HepG2 (cell line): ENCODE measurements around the gene MAT2A. TPM values are rescaled to one million over a fixed set of nuclear protein-coding genes. Genes with fewer than 3 reads are reported as not detected.

ENCODE experiments used
- AHR ChIP-seq: IDR thresholded peaks from 2 replicates; pipeline ENCODE4 v1.6.1; 2018; ENCODE audit warnings: missing genetic modification reagents, missing compliant biosample characterization
- ARNTL ChIP-seq: sonication (generic); formaldehyde crosslinking; IDR thresholded peaks from 2 replicates; pipeline ENCODE4 v1.4.0; 2020; ENCODE audit warnings: mild to moderate bottlenecking, missing genetic modification reagents
- ELF4 ChIP-seq: sonication (generic); formaldehyde crosslinking; IDR thresholded peaks from 2 replicates; pipeline ENCODE4 v1.5.0; 2020; ENCODE audit warnings: missing genetic modification reagents, mild to moderate bottlenecking, moderate library complexity, borderline replicate concordance
- FOXA1 ChIP-seq, 2 experiments: fragments of 450-650 bp in 1 of 2; sonication (generic) in 1 of 2; formaldehyde crosslinking in 1 of 2; IDR thresholded peaks; 2 replicates each; pipeline versions ENCODE4 v1.4.0 to v1.6.1; 2016 to 2020; ENCODE audit warnings: missing genetic modification reagents in 1 of 2
- HMGXB4 ChIP-seq, 2 experiments: sonication (generic) in 1 of 2; formaldehyde crosslinking in 1 of 2; IDR thresholded peaks; 2 replicates each; pipeline versions ENCODE4 v1.4.0 to v1.6.1; 2018 to 2020; ENCODE audit warnings: missing genetic modification reagents in 2 of 2, borderline replicate concordance in 1 of 2, low read depth in 1 of 2, mild to moderate bottlenecking in 1 of 2, missing biosample characterization in 1 of 2
- HNRNPUL1 ChIP-seq: fragments of 200-400 bp; formaldehyde crosslinking; IDR thresholded peaks from 2 replicates; pipeline ENCODE4 v1.6.1; 2017; ENCODE audit warnings: low read depth, mild to moderate bottlenecking, low read length, moderate library complexity
- IRF2 ChIP-seq: IDR thresholded peaks from 2 replicates; pipeline ENCODE4 v1.6.1; 2018; ENCODE audit warnings: missing genetic modification reagents, missing compliant biosample characterization
- ISX ChIP-seq: sonication (generic); formaldehyde crosslinking; conservative IDR thresholded peaks from 2 replicates; pipeline ENCODE4 v1.5.0; 2020; ENCODE audit warnings: missing genetic modification reagents
- MED13 ChIP-seq: sonication (generic); formaldehyde crosslinking; IDR thresholded peaks from 2 replicates; pipeline ENCODE4 v1.5.0; 2020; ENCODE audit warnings: missing genetic modification reagents
- NAIF1 ChIP-seq: sonication (generic); formaldehyde crosslinking; IDR thresholded peaks from 2 replicates; pipeline ENCODE4 v1.5.0; 2020; ENCODE audit warnings: mild to moderate bottlenecking, missing genetic modification reagents, borderline replicate concordance
- NCOA2 ChIP-seq: sonication (generic); formaldehyde crosslinking; IDR thresholded peaks from 2 replicates; pipeline ENCODE4 v1.8.0; 2022; ENCODE audit warnings: inconsistent platforms
- NR2F6 ChIP-seq, 2 experiments: IDR thresholded peaks; 2 replicates each; pipeline ENCODE4 v1.6.1; 2016; ENCODE audit warnings: antibody characterized with exemption in 1 of 2, mild to moderate bottlenecking in 1 of 2
- SP140L ChIP-seq: sonication (generic); formaldehyde crosslinking; IDR thresholded peaks from 2 replicates; pipeline ENCODE4 v1.4.0; 2020; ENCODE audit warnings: missing genetic modification reagents, borderline replicate concordance
- U2AF1 ChIP-seq: fragments of 200-400 bp; formaldehyde crosslinking; optimal IDR thresholded peaks from 2 replicates; pipeline ENCODE3; 2017; ENCODE audit warnings: mild to moderate bottlenecking, low read depth, low read length
- ZBTB7A ChIP-seq: sonication (generic); formaldehyde crosslinking; IDR thresholded peaks from 2 replicates; pipeline ENCODE4 v1.8.0; 2022; ENCODE audit warnings: mild to moderate bottlenecking, missing genetic modification reagents
- ZFP36 ChIP-seq: fragments of 150-350 bp; IDR thresholded peaks from 2 replicates; pipeline ENCODE4 v1.6.1; 2018; ENCODE audit warnings: borderline replicate concordance, low read length, low read depth; ENCODE audit not compliant: partially characterized antibody
- ZMYM2 ChIP-seq: sonication (generic); formaldehyde crosslinking; IDR thresholded peaks from 2 replicates; pipeline ENCODE4 v1.8.0; 2022; ENCODE audit warnings: mild to moderate bottlenecking, missing genetic modification reagents
- ZNF225 ChIP-seq: sonication (generic); formaldehyde crosslinking; IDR thresholded peaks from 2 replicates; pipeline ENCODE4 v1.4.0; 2020; ENCODE audit warnings: mild to moderate bottlenecking, missing genetic modification reagents
- ZNF577 ChIP-seq: sonication (generic); formaldehyde crosslinking; IDR thresholded peaks from 2 replicates; pipeline ENCODE4 v1.4.0; 2020; ENCODE audit warnings: mild to moderate bottlenecking, low read depth, missing genetic modification reagents, borderline replicate concordance
- ZNF766 ChIP-seq: sonication (generic); formaldehyde crosslinking; IDR thresholded peaks from 2 replicates; pipeline ENCODE4 v1.5.0; 2020; ENCODE audit warnings: missing genetic modification reagents, borderline replicate concordance
- ZNF782 ChIP-seq: sonication (generic); formaldehyde crosslinking; IDR thresholded peaks from 2 replicates; pipeline ENCODE4 v1.4.0; 2020; ENCODE audit warnings: missing genetic modification reagents, mild to moderate bottlenecking, borderline replicate concordance
- ZNF792 ChIP-seq: IDR thresholded peaks from 2 replicates; pipeline ENCODE4 v1.6.1; 2016
- polyA plus RNA-seq, 8 experiments: library from polyadenylated mRNA; depleted of rRNA in 3 of 8; stranded (reverse) in 7 of 8; unstranded in 1 of 8; fragments of >200 nt; fragmentation: Illumina TruSeq in 4 of 8; extraction: Trizol in 4 of 8; gene quantifications; 2 replicates each; pipeline versions ENCODE4 v1.2.1 to v1.2.3, GENCODE V29; 2011 to 2016; ENCODE audit warnings: low read depth in 4 of 8, missing spikeins in 1 of 8, mixed read lengths in 1 of 8; ENCODE audit not compliant: insufficient read depth in 1 of 8
- total RNA-seq, 5 experiments: library from RNA; depleted of rRNA; stranded (reverse); fragments of >200 nt; fragmentation: Illumina TruSeq; extraction: Trizol; gene quantifications; 2 replicates each; pipeline ENCODE4 v1.2.3, GENCODE V29; 2016; ENCODE audit warnings: low read depth in 1 of 5
- TF ChIP-seq, protein P1 (sequence below): IDR thresholded peaks from 2 replicates; pipeline ENCODE4 v1.6.1; 2016; ENCODE audit warnings: missing compliant biosample characterization, missing genetic modification reagents, borderline replicate concordance
- TF ChIP-seq, protein P2 (sequence below): sonication (generic); formaldehyde crosslinking; IDR thresholded peaks from 2 replicates; pipeline ENCODE4 v1.4.0; 2020; ENCODE audit warnings: missing genetic modification reagents

Gene MAT2A
- total and polyA plus RNA-seq, 2 of the 13 experiments (the other 11 are each of a cell fraction or from before 2014, with no cell fraction given), result 155 to 331 TPM

DNA sequence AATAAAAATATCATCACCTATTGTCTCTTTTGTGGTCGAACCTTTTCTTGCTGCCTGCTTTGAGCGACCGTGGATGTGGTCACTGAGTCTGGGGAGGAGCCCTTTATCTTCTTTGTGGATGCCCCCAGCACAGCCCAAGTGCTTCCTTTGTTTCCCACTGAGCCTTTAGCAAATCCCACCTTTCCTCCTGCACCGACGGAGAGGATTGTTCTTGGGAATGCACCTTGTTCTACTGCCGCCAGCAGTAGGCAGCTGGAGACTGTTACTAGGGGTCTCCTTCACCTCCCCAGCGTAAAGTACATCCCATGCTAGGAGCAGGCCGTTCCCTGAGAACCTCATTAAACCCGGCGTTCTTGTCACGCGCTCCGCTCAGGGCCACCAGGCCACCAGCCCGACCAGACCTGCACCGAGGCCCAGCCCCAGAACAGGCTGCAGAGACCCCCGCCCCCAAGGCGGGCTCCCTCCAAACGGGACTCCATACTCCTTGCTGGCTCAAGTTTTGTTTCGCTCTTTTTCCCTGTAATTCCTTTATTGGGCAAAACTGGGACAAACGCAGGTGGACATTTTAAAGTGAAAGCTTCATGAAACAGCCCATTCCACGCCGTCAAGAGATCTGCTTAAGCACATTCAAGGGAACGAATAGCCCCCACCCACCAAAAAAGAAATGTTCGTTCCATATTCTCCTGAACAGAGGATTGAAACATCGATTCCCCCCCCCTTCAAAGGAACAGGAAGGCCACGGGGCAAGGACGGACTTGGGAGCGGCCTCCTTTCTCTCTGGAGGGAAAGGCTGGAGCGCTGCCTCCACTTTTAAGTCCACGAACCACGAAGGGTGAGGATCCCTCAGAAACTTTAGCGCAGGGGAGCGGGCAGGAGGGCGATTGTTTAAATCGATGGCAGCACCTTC, 1.1 kb upstream of the MAT2A start (continued):
- TF ChIP-seq ARNTL (CRISPR knock-in tag) (no peak), ZNF766 (peak; percentile 65; the same call in 1 of the 2 replicates), SP140L (CRISPR knock-in tag) (no peak), NR2F6 (IDR thresholded peaks at IDR 0.05) (no peak), NR2F6 (CRISPR knock-in tag; IDR thresholded peaks at IDR 0.05) (no peak; the same call in 1 of the 2 replicates), HMGXB4 (CRISPR knock-in tag; IDR thresholded peaks at IDR 0.05; ENCODE audit: borderline replicate concordance in 1 of 2, low read depth in 1 of 2) (peak; percentile 0 to 41; a peak in 1 of 4 replicates), NAIF1 (CRISPR knock-in tag) (no peak), ZFP36 (no peak), ZNF782 (CRISPR knock-in tag) (no peak; the same call in 1 of the 2 replicates), ZNF225 (CRISPR knock-in tag) (0 out of 2 replicates have a peak, but pooled peaks have one; percentile 60), ISX (CRISPR knock-in tag) (peak; percentile 43; the same call in 1 of the 2 replicates), ZBTB7A (peak; percentile 94), HNRNPUL1 (no peak), NCOA2 (no peak; the same call in 1 of the 2 replicates), ELF4 (CRISPR knock-in tag) (no peak), ZNF792 (CRISPR knock-in tag) (0 out of 2 replicates have a peak, but pooled peaks have one; percentile 23), MED13 (0 out of 2 replicates have a peak, but pooled peaks have one; percentile 25), AHR (CRISPR knock-in tag) (no peak; the same call in 1 of the 2 replicates), IRF2 (CRISPR knock-in tag) (peak; percentile 38; the same call in 1 of the 2 replicates), FOXA1 (IDR thresholded peaks at IDR 0.05) (no peak), FOXA1 (CRISPR knock-in tag; IDR thresholded peaks at IDR 0.05) (no peak), ZMYM2 (CRISPR knock-in tag) (no peak), ZNF577 (0 out of 2 replicates have a peak, but pooled peaks have one; percentile 37), U2AF1 (no peak)
- TF ChIP-seq, protein P1, sequence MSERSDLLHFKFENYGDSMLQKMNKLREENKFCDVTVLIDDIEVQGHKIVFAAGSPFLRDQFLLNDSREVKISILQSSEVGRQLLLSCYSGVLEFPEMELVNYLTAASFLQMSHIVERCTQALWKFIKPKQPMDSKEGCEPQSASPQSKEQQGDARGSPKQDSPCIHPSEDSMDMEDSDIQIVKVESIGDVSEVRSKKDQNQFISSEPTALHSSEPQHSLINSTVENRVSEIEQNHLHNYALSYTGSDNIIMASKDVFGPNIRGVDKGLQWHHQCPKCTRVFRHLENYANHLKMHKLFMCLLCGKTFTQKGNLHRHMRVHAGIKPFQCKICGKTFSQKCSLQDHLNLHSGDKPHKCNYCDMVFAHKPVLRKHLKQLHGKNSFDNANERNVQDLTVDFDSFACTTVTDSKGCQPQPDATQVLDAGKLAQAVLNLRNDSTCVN (CRISPR knock-in tag), result no peak
- TF ChIP-seq, protein P2, sequence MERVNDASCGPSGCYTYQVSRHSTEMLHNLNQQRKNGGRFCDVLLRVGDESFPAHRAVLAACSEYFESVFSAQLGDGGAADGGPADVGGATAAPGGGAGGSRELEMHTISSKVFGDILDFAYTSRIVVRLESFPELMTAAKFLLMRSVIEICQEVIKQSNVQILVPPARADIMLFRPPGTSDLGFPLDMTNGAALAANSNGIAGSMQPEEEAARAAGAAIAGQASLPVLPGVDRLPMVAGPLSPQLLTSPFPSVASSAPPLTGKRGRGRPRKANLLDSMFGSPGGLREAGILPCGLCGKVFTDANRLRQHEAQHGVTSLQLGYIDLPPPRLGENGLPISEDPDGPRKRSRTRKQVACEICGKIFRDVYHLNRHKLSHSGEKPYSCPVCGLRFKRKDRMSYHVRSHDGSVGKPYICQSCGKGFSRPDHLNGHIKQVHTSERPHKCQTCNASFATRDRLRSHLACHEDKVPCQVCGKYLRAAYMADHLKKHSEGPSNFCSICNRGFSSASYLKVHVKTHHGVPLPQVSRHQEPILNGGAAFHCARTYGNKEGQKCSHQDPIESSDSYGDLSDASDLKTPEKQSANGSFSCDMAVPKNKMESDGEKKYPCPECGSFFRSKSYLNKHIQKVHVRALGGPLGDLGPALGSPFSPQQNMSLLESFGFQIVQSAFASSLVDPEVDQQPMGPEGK (CRISPR knock-in tag), result no peak; the same call in none of the 2 replicates
